Measurements from ENCODE around the gene CD9. TPM values are rescaled to one million over a fixed set of nuclear protein-coding genes. Genes with fewer than 3 reads are reported as not detected.

The CD9 gene
- total and polyA plus RNA-seq, 2 donors (not counting 3 experiments of a cell fraction or from before 2014, with no cell fraction given), result 379 to 1,225 TPM

GRCh38 chr12:6183689-6184428, 16.3 kb upstream of the CD9 start:
- CTCF ChIA-PET, result interaction anchor here (0.7 to 1.6 kb wide), 4 partner anchors 12 to 101 kb away, joined by 3 to 16 read pairs (median 4); no protein-coding TSS in a partner anchor
- peak overlapping the region; percentile 96 for H3K27ac ChIP-seq (ENCODE audit: insufficient read depth, low read depth, low read length)
- POLR2A ChIA-PET, result interaction anchor here (1.0 kb wide), 1 partner anchor 68 kb away, joined by 3 read pairs; no protein-coding TSS in a partner anchor

More at GRCh38 chr12:6183689-6184428, 16.3 kb upstream of the CD9 start:
- H3K4me3 ChIP-seq (replicated peaks in 1 of 3; ENCODE audit: insufficient read depth in 1 of 3, low read depth in 1 of 3, low read length in 3 of 3), result no peak overlapping the region
- H4K20me1 ChIP-seq (replicated peaks; ENCODE audit: control insufficient read depth, extremely low read depth, insufficient read depth, low read length), result no peaks in the 10 kb centered on the region
- no peak overlapping the region for H2AFZ ChIP-seq (ENCODE audit: low read depth, low read length)
- H3K36me3 ChIP-seq (ENCODE audit: control insufficient read depth in 2 of 2, extremely low read depth in 1 of 2, insufficient read depth in 2 of 2, low read length in 2 of 2), result no peaks in the 10 kb centered on the region
- peaks cover 6% of the 10 kb centered on the region for H3K79me2 ChIP-seq (ENCODE audit: control insufficient read depth, insufficient read depth, low read length)
- no peaks in the 10 kb centered on the region for H3K9me3 ChIP-seq (replicated peaks; ENCODE audit: control insufficient read depth, insufficient read depth, low read length)
- H3K4me2 ChIP-seq (ENCODE audit: insufficient read depth, low read length), result peak overlapping the region; percentile 48
- H3K9me1 ChIP-seq (replicated peaks; ENCODE audit: control insufficient read depth, extremely low read depth, insufficient read depth, low read length), result no peaks in the 10 kb centered on the region
- peak overlapping the region; percentile 21 for H3K9ac ChIP-seq (replicated peaks; ENCODE audit: extremely low read depth, insufficient read depth, low read length)
- no TSS peak for BruUV-seq (replicated peaks)
- H3K27me3 ChIP-seq (ENCODE audit: control insufficient read depth in 2 of 2, insufficient read depth in 2 of 2, low read length in 2 of 2), result no peaks in the 10 kb centered on the region
- TF ChIP-seq, protein P1, sequence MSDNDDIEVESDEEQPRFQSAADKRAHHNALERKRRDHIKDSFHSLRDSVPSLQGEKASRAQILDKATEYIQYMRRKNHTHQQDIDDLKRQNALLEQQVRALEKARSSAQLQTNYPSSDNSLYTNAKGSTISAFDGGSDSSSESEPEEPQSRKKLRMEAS (IDR thresholded peaks at IDR 0.05; ENCODE audit: insufficient read depth, insufficient read length), result no peak
- TF ChIP-seq, protein P2, sequence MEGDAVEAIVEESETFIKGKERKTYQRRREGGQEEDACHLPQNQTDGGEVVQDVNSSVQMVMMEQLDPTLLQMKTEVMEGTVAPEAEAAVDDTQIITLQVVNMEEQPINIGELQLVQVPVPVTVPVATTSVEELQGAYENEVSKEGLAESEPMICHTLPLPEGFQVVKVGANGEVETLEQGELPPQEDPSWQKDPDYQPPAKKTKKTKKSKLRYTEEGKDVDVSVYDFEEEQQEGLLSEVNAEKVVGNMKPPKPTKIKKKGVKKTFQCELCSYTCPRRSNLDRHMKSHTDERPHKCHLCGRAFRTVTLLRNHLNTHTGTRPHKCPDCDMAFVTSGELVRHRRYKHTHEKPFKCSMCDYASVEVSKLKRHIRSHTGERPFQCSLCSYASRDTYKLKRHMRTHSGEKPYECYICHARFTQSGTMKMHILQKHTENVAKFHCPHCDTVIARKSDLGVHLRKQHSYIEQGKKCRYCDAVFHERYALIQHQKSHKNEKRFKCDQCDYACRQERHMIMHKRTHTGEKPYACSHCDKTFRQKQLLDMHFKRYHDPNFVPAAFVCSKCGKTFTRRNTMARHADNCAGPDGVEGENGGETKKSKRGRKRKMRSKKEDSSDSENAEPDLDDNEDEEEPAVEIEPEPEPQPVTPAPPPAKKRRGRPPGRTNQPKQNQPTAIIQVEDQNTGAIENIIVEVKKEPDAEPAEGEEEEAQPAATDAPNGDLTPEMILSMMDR (IDR thresholded peaks at IDR 0.05; ENCODE audit: extremely low read depth in 1 of 2, insufficient read depth in 1 of 2, low read depth in 1 of 2, low read length in 2 of 2), result no peak
- TF ChIP-seq FOS (IDR thresholded peaks at IDR 0.05; ENCODE audit: borderline replicate concordance, insufficient read depth, low read length), result no peak
- TF ChIP-seq EZH2 (IDR thresholded peaks at IDR 0.05; ENCODE audit: borderline replicate concordance, low read depth, low read length, severe bottlenecking), result no peak
- TF ChIP-seq GATA2 (IDR thresholded peaks at IDR 0.05; ENCODE audit: insufficient read depth, insufficient read length, low read depth, low read length), result no peak
- no peak for TF ChIP-seq MYC (IDR thresholded peaks at IDR 0.05; ENCODE audit: low read depth, low read length)
- TF ChIP-seq POLR2AphosphoS5 (IDR thresholded peaks at IDR 0.05; ENCODE audit: insufficient read depth, low read depth, low read length), result no peak
- DNase-seq (ENCODE audit: low read depth, low spot score) (no peak), FAIRE-seq (peak; percentile 40)
- intact Hi-C loops (cut with micrococcal nuclease) (no loop called here), dilution Hi-C loops (cut with MboI; ENCODE audit: extremely low pct_ligation_motif_present, low sequenced_read_pairs) (no loop called here)
- H3K4me1 ChIP-seq (ENCODE audit: control insufficient read depth, extremely low read depth, insufficient read depth, low read length), result peaks cover 48% of the 10 kb centered on the region
